Aorta (tissue), 4 donors: ENCODE measurements around the gene STK25. TPM values are rescaled to one million over a fixed set of nuclear protein-coding genes. Genes with fewer than 3 reads are reported as not detected.

Experiments used
- microRNA-seq, 2 donors: library from miRNA; unstranded; fragments of <30 nt; microRNA quantifications; one replicate each; pipeline ENCODE4 v1.2.0, GENCODE V29; 2020
- polyA plus RNA-seq, 2 donors: library from polyadenylated mRNA; stranded (reverse); fragments of 200-250 nt; gene quantifications; one replicate each; pipeline ENCODE4 v1.2.3, GENCODE V29; 2013
- total RNA-seq, 2 donors: library from RNA; stranded (reverse); fragmentation: NEBNext Ultra II Directional; extraction: Animal tissue kit (Norgen Biotek cat#: 25700); gene quantifications; one replicate each; pipeline ENCODE4 v1.2.1, GENCODE V29; 2021
- donor health status: healthy with polysubstance abuse.
- donor health status: Bipolar disorder and iron deficiency.
- donor health status: DM: no; HTN: no; CAD: no.
- donor health status: DM: yes; HTN: yes; CAD: no.

Gene STK25
- total and polyA plus RNA-seq, 4 donors: 85.1 to 261 (median 121) TPM

Small RNA genes lying within 50 kb of the gene (microRNA-seq; reads per million reads assigned to microRNA genes)
- gene MIR3133: 0 reads per million in 2 donors

Other genes with a start within 250 kb of the STK25 start
- 100 to 1,000 TPM; 415 to 476 TPM for gene HDLBP, start 192.9 kb downstream of the STK25 start, total RNA-seq
- 100 to 1,000 TPM; 220 to 221 TPM for gene HDLBP, start 192.9 kb downstream of the STK25 start, polyA plus RNA-seq
- gene SEPTIN2, start 192.7 kb downstream of the STK25 start, total RNA-seq: 100 to 1,000 TPM; 345 to 394 TPM
- gene SEPTIN2, start 192.7 kb downstream of the STK25 start, polyA plus RNA-seq: 100 to 1,000 TPM; 218 to 243 TPM
- gene FARP2, start 152.3 kb downstream of the STK25 start, total RNA-seq: 10 to 100 TPM; 49.1 to 64.4 TPM
- gene FARP2, start 152.3 kb downstream of the STK25 start, polyA plus RNA-seq: 10 to 100 TPM; 16.4 to 48.2 TPM
- 10 to 100 TPM in 1 of 2 donors, 1 to 10 TPM in 1; 6.3 to 11.6 TPM for gene BOK, start 50.2 kb upstream of the STK25 start, total RNA-seq
- 1 to 10 TPM; 3.1 to 4.7 TPM for gene BOK, start 50.2 kb upstream of the STK25 start, polyA plus RNA-seq
- 10 to 100 TPM; 29.2 to 31.9 TPM for gene THAP4, start 128.6 kb upstream of the STK25 start, total RNA-seq
- gene THAP4, start 128.6 kb upstream of the STK25 start, polyA plus RNA-seq: 10 to 100 TPM; 24.3 to 41.5 TPM
- 10 to 100 TPM; 71.3 to 85.4 TPM for gene ATG4B, start 129.1 kb upstream of the STK25 start, total RNA-seq
- gene ATG4B, start 129.1 kb upstream of the STK25 start, polyA plus RNA-seq: 10 to 100 TPM; 30.4 to 77.3 TPM
- 10 to 100 TPM in 1 of 2 donors, 1 to 10 TPM in 1; 8.4 to 18.5 TPM for gene DTYMK, start 178.2 kb upstream of the STK25 start, total RNA-seq
- 10 to 100 TPM in 1 of 2 donors, 1 to 10 TPM in 1; 9.4 to 14.3 TPM for gene DTYMK, start 178.2 kb upstream of the STK25 start, polyA plus RNA-seq
- gene ING5, start 193.5 kb upstream of the STK25 start, total RNA-seq: 10 to 100 TPM; 30.7 to 31.7 TPM
- gene ING5, start 193.5 kb upstream of the STK25 start, polyA plus RNA-seq: 10 to 100 TPM; 11.9 to 51.7 TPM
- 10 to 100 TPM; 20.5 to 29.9 TPM for gene D2HGDH, start 226.0 kb upstream of the STK25 start, total RNA-seq
- gene D2HGDH, start 226.0 kb upstream of the STK25 start, polyA plus RNA-seq: 10 to 100 TPM in 1 of 2 donors, 1 to 10 TPM in 1; 4.1 to 69.8 TPM